K562 (cell line): ENCODE measurements around the gene MARS1. TPM values are rescaled to one million over a fixed set of nuclear protein-coding genes. Genes with fewer than 3 reads are reported as not detected.

ENCODE experiments used
- ASH1L ChIP-seq: fragments of 450-650 bp; IDR thresholded peaks from 2 replicates; pipeline ENCODE4 v1.6.1; 2018; ENCODE audit warnings: borderline replicate concordance, mild to moderate bottlenecking, low read depth; ENCODE audit not compliant: partially characterized antibody
- CTBP1 ChIP-seq: fragments of 450-650 bp; IDR thresholded peaks from 2 replicates; pipeline ENCODE4 v1.6.1; 2016; ENCODE audit warnings: borderline replicate concordance
- E2F6 ChIP-seq, 2 experiments: IDR thresholded peaks; 2 replicates each; pipeline ENCODE4 v1.6.1; 2011; ENCODE audit warnings: borderline replicate concordance in 1 of 2, control low read depth in 1 of 2, low read depth in 1 of 2, low read length in 1 of 2, mild to moderate bottlenecking in 1 of 2, mixed read lengths in 1 of 2, moderate library complexity in 1 of 2; ENCODE audit not compliant: insufficient read depth in 1 of 2, insufficient read length in 1 of 2, poor library complexity in 1 of 2, severe bottlenecking in 1 of 2; ENCODE audit errors: extremely low read depth in 1 of 2
- HLTF ChIP-seq: fragments of 450-650 bp; IDR thresholded peaks from 2 replicates; pipeline ENCODE4 v1.6.1; 2016
- KAT2B ChIP-seq: IDR thresholded peaks from one replicate; pipeline ENCODE4 v1.6.1; 2012; ENCODE audit warnings: low read depth, mild to moderate bottlenecking, control low read depth, inconsistent platforms, low read length, moderate library complexity
- RERE ChIP-seq: sonication (generic); formaldehyde crosslinking; IDR thresholded peaks from 2 replicates; pipeline ENCODE4 v1.8.0; 2023; ENCODE audit warnings: missing genetic modification reagents, mild to moderate bottlenecking, borderline replicate concordance
- ZNF41 ChIP-seq: fragments of 250-450 bp; sonication (Bioruptor Pico); conservative IDR thresholded peaks from 2 replicates; pipeline ENCODE4 v1.4.0; 2020; ENCODE audit warnings: mild to moderate bottlenecking
- polyA plus RNA-seq, 8 experiments: library from polyadenylated mRNA; depleted of rRNA in 4 of 8; stranded (reverse) in 5 of 8; unstranded in 3 of 8; fragments of >200 nt; fragmentation: Nextera tagmentation in 2 of 8; fragmentation: Illumina TruSeq in 1 of 8; extraction: Ambion mirVana in 2 of 8; extraction: Trizol in 1 of 8; gene quantifications; 2 replicates each; pipeline versions ENCODE4 v1.2.1 to v1.2.3, GENCODE V29; 2011 to 2014; ENCODE audit warnings: inconsistent platforms in 1 of 8, missing spikeins in 1 of 8
- total RNA-seq, 7 experiments: library from RNA; depleted of rRNA in 6 of 7; stranded (reverse); fragments of >200 nt in 6 of 7; fragmentation: Illumina TruSeq in 2 of 7; extraction: Trizol in 2 of 7; gene quantifications; 2 replicates each; pipeline versions ENCODE4 v1.2.1 to v1.2.3, GENCODE V29; 2011 to 2021; ENCODE audit warnings: low replicate concordance in 1 of 7
- TF ChIP-seq, protein P1 (sequence below), 2 experiments: fragments of 450-650 bp in 1 of 2; sonication (generic) in 1 of 2; formaldehyde crosslinking in 1 of 2; IDR thresholded peaks; 2 replicates each; pipeline versions ENCODE4 v1.7.1 to v1.9.0; 2016 to 2022; ENCODE audit warnings: inconsistent platforms in 1 of 2, mild to moderate bottlenecking in 1 of 2, missing genetic modification reagents in 1 of 2

Gene MARS1
- total and polyA plus RNA-seq, 9 of the 15 experiments (the other 6 are each of a cell fraction or from before 2014, with no cell fraction given) = 117 to 382 (median 220) TPM

GRCh38 chr12:57546438-57547287 lies 58.8 kb downstream of the MARS1 start, which contains the start of gene DCTN2 (continued):
- TF ChIP-seq, protein P1, sequence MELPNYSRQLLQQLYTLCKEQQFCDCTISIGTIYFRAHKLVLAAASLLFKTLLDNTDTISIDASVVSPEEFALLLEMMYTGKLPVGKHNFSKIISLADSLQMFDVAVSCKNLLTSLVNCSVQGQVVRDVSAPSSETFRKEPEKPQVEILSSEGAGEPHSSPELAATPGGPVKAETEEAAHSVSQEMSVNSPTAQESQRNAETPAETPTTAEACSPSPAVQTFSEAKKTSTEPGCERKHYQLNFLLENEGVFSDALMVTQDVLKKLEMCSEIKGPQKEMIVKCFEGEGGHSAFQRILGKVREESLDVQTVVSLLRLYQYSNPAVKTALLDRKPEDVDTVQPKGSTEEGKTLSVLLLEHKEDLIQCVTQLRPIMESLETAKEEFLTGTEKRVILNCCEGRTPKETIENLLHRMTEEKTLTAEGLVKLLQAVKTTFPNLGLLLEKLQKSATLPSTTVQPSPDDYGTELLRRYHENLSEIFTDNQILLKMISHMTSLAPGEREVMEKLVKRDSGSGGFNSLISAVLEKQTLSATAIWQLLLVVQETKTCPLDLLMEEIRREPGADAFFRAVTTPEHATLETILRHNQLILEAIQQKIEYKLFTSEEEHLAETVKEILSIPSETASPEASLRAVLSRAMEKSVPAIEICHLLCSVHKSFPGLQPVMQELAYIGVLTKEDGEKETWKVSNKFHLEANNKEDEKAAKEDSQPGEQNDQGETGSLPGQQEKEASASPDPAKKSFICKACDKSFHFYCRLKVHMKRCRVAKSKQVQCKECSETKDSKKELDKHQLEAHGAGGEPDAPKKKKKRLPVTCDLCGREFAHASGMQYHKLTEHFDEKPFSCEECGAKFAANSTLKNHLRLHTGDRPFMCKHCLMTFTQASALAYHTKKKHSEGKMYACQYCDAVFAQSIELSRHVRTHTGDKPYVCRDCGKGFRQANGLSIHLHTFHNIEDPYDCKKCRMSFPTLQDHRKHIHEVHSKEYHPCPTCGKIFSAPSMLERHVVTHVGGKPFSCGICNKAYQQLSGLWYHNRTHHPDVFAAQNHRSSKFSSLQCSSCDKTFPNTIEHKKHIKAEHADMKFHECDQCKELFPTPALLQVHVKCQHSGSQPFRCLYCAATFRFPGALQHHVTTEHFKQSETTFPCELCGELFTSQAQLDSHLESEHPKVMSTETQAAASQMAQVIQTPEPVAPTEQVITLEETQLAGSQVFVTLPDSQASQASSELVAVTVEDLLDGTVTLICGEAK (IDR thresholded peaks at IDR 0.05) = no peak; the same call in 1 of the 2 replicates
- TF ChIP-seq, protein P1 (CRISPR knock-in tag; IDR thresholded peaks at IDR 0.05) = no peak
- TF ChIP-seq ASH1L (no peak), KAT2B (no peak), ZNF41 (CRISPR knock-in tag) (no peak), CTBP1 (peak; percentile 9; the same call in 1 of the 2 replicates), HLTF (no peak), E2F6 (IDR thresholded peaks at IDR 0.05; ENCODE audit: borderline replicate concordance in 1 of 2, extremely low read depth in 1 of 2, insufficient read depth in 1 of 2, insufficient read length in 1 of 2, low read depth in 1 of 2, low read length in 1 of 2, poor library complexity in 1 of 2, severe bottlenecking in 1 of 2) (peak in 1 of 2 experiments; percentile 45), RERE (CRISPR knock-in tag) (no peak)
